Stomach smooth muscle (tissue), 2 donors: ENCODE data around the gene SDF4.

ENCODE experiments used
- H3K27ac ChIP-seq: one replicate; pipeline ENCODE4 v1.7.0; 2013; ENCODE audit warnings: mild to moderate bottlenecking, low read length, inconsistent platforms
- H3K27me3 ChIP-seq, 2 donors: one replicate each; pipeline ENCODE4 v1.7.0; 2013; ENCODE audit warnings: low read length in 2 of 2; ENCODE audit not compliant: insufficient read depth in 2 of 2, control insufficient read depth in 1 of 2
- H3K36me3 ChIP-seq, 2 donors: one replicate each; pipeline ENCODE4 v1.7.0; 2013; ENCODE audit warnings: low read length in 2 of 2; ENCODE audit not compliant: control insufficient read depth in 2 of 2, insufficient read depth in 2 of 2
- H3K4me1 ChIP-seq: one replicate; pipeline ENCODE4 v1.7.0; 2013; ENCODE audit warnings: low read length; ENCODE audit not compliant: control insufficient read depth, insufficient read depth
- H3K4me3 ChIP-seq, 2 donors: one replicate each; pipeline ENCODE4 v1.7.0; 2013; ENCODE audit warnings: low read length in 2 of 2
- H3K9ac ChIP-seq, 2 donors: one replicate each; pipeline ENCODE4 v1.7.0; 2013; ENCODE audit warnings: low read length in 2 of 2, mild to moderate bottlenecking in 1 of 2
- H3K9me3 ChIP-seq, 2 donors: one replicate each; pipeline ENCODE4 v1.7.0; 2013; ENCODE audit warnings: low read length in 2 of 2; ENCODE audit not compliant: control insufficient read depth in 2 of 2
- donor health status: healthy.
- donor health status: Pancreatic carcinoma.

SDF4 gene

GRCh38 chr1:1226566-1227362 lies 5.0 kb downstream of the SDF4 start:
- H3K4me1 ChIP-seq, result peaks cover 27% of the 10 kb centered on the region
- no peaks in the 10 kb centered on the region for H3K27me3 ChIP-seq
- H3K9ac ChIP-seq, result no peak overlapping the region
- no peak overlapping the region for H3K27ac ChIP-seq
- H3K4me3 ChIP-seq, result no peak overlapping the region
- peaks cover 17 to 29% of the 10 kb centered on the region in 2 donors for H3K36me3 ChIP-seq
- H3K9me3 ChIP-seq, result no peaks in the 10 kb centered on the region

DNA sequence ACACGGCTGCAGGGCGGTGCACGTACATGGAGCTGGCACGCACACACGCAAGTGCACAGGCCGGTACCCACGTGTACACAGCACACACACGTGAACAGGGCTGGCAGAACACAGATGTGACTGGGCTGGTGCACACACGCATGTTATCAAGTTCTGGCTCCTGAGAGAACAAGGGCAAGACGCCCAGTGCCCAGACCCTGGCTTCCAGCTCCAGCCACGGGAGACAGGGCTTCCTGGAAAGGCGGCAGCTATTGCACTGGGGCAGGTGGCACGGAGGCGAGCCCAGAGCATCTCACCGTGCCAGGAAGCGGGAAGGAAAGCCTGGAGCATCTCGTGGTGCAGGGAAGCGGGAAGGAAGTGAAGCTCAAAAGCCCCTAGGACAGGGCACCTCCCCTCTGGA lies 5.9 kb downstream of the SDF4 start:
- peaks cover 19 to 29% of the 10 kb centered on the region in 2 donors for H3K36me3 ChIP-seq
- no peaks in the 10 kb centered on the region for H3K9me3 ChIP-seq
- peaks cover 20% of the 10 kb centered on the region for H3K4me1 ChIP-seq
- H3K27me3 ChIP-seq, result no peaks in the 10 kb centered on the region
- H3K4me3 ChIP-seq, result no peak overlapping the region
- H3K27ac ChIP-seq, result no peak overlapping the region
- H3K9ac ChIP-seq, result no peak overlapping the region

- H3K9ac ChIP-seq, result no peak overlapping the region
These were observed 6.5 kb downstream of the SDF4 start for GRCh38 chr1:1225238-1225845.

DNA sequence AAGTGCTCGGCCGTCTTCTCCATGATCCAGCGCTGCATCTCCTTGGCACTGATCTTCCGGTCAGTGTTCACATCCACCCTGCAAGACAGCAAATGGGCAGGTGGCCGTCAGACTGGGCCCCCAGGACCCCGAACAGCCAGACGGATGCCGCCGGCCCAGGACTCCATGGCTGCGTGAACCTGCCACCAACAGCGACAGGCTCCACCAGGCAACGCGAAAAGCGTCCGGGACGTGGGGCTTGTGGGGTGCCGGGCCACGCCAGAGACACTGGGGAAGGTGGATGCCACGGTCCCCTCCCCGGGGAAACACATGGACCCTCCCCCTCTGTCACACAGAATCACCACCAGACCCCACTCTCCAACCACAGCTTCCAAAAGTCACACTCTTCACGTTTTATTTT lies 7.9 kb downstream of the SDF4 start:
- peaks cover 25 to 31% of the 10 kb centered on the region in 2 donors for H3K36me3 ChIP-seq
- H3K9me3 ChIP-seq, result no peaks in the 10 kb centered on the region
- no peak overlapping the region for H3K9ac ChIP-seq
- peaks cover 3% of the 10 kb centered on the region for H3K4me1 ChIP-seq
- H3K27ac ChIP-seq, result no peak overlapping the region
- no peak overlapping the region for H3K4me3 ChIP-seq
- no peaks in the 10 kb centered on the region for H3K27me3 ChIP-seq

More at GRCh38 chr1:1225238-1225845, 6.5 kb downstream of the SDF4 start:
- peaks cover 14% of the 10 kb centered on the region for H3K4me1 ChIP-seq
- H3K4me3 ChIP-seq, result no peak overlapping the region
- peaks cover 25 to 29% of the 10 kb centered on the region in 2 donors for H3K36me3 ChIP-seq
- no peak overlapping the region for H3K27ac ChIP-seq
- H3K9me3 ChIP-seq, result no peaks in the 10 kb centered on the region
- H3K27me3 ChIP-seq, result no peaks in the 10 kb centered on the region

DNA sequence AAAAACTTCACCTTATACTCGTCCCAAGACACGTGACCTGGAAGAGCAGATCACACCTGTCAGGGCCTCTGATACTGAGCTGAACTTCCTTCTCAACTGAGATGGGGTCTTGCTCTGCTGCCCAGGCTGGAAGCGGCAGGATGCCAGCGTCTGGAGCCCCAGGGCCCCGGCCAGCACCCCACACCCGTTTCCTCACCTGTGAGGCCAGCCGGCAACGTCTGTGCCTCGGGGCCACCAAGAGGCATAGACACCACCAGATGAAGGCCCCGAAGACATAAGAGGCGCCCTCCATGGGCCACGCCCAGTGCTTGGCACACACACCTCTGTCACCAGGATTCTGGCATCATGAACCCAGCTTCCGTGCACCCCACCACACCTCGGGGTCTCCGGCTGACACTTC lies 8.5 kb downstream of the SDF4 start:
- no peak overlapping the region for H3K9ac ChIP-seq
- no peaks in the 10 kb centered on the region for H3K9me3 ChIP-seq
- H3K27ac ChIP-seq, result no peak overlapping the region
- peaks cover under 1% of the 10 kb centered on the region for H3K4me1 ChIP-seq
- H3K36me3 ChIP-seq, result peaks cover 24 to 31% of the 10 kb centered on the region in 2 donors
- no peak overlapping the region for H3K4me3 ChIP-seq
- no peaks in the 10 kb centered on the region for H3K27me3 ChIP-seq

DNA sequence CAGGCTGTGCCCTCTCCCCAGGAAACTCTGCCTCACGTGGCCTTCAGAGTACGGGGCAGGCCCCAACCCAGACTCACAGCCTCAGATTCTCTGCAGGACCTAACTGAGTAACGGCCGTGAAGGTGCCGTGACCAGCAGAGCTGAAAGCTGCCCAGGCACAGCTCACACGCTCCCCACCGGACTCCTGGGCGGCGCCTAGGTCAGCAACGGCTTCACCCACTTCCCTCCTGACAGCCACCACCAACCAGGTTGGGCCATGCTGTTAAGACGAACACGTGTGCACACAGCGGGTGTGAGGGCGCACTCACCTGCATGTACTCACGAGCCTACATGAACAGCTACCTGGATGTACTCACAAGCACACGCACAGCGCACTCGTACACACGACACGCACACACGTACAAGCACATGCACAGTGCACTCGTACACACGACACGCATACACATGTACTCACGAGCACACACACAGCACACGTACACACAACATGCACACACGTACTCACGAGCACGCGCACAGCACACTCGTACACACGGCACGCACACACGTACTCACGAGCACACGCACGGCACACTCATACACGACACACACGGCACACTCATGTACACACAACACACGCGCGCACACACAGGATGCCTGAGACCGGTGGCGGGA lies 9.1 kb downstream of the SDF4 start:
- Histone ChIP-seq H3K27me3 (no peaks in the 10 kb centered on the region), H3K9ac (no peak overlapping the region), H3K4me1 (no peaks in the 10 kb centered on the region), H3K9me3 (no peaks in the 10 kb centered on the region), H3K36me3 (peaks cover 21 to 31% of the 10 kb centered on the region in 2 donors), H3K4me3 (no peak overlapping the region), H3K27ac (no peak overlapping the region)

- peaks cover 21 to 30% of the 10 kb centered on the region in 2 donors for H3K36me3 ChIP-seq
These were observed 9.8 kb downstream of the SDF4 start for GRCh38 chr1:1221887-1222574.

DNA sequence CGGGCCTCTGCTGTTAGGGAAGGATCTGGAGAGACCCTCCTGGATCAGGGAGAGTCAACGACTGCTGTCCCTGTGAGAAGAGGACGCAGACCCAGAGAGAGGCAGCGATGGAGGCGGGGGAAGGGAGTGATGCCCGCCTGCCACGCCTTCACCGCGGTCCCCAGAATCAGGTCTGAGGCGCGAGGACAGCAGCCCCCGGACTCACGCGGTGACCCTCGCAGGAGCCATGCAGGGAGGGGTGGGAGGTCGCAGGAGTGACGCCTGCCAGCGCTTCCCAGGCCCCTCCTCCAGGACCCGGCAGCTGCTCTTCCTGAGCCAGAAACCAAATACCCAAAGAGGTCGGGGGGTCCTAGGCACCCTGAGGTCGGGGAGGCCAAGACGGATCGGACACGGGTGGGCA lies 11.6 kb downstream of the SDF4 start:
- Histone ChIP-seq H3K9me3 (no peaks in the 10 kb centered on the region), H3K4me1 (peaks cover 4% of the 10 kb centered on the region), H3K4me3 (no peak overlapping the region), H3K27me3 (no peaks in the 10 kb centered on the region), H3K9ac (no peak overlapping the region), H3K27ac (no peak overlapping the region), H3K36me3 (peaks cover 17 to 32% of the 10 kb centered on the region in 2 donors)

More at GRCh38 chr1:1221887-1222574, 9.8 kb downstream of the SDF4 start:
- H3K27me3 ChIP-seq, result no peaks in the 10 kb centered on the region
- H3K4me1 ChIP-seq, result no peaks in the 10 kb centered on the region
- H3K4me3 ChIP-seq, result no peak overlapping the region
- no peak overlapping the region for H3K27ac ChIP-seq
- H3K9me3 ChIP-seq, result no peaks in the 10 kb centered on the region
- H3K9ac ChIP-seq, result no peak overlapping the region

- Histone ChIP-seq H3K9me3 (no peaks in the 10 kb centered on the region), H3K9ac (no peak overlapping the region), H3K36me3 (peaks cover 17 to 26% of the 10 kb centered on the region in 2 donors), H3K4me3 (no peak overlapping the region), H3K4me1 (peaks cover 6% of the 10 kb centered on the region), H3K27me3 (no peaks in the 10 kb centered on the region), H3K27ac (no peak overlapping the region)
These were observed 12.5 kb downstream of the SDF4 start for GRCh38 chr1:1219341-1219740.

DNA sequence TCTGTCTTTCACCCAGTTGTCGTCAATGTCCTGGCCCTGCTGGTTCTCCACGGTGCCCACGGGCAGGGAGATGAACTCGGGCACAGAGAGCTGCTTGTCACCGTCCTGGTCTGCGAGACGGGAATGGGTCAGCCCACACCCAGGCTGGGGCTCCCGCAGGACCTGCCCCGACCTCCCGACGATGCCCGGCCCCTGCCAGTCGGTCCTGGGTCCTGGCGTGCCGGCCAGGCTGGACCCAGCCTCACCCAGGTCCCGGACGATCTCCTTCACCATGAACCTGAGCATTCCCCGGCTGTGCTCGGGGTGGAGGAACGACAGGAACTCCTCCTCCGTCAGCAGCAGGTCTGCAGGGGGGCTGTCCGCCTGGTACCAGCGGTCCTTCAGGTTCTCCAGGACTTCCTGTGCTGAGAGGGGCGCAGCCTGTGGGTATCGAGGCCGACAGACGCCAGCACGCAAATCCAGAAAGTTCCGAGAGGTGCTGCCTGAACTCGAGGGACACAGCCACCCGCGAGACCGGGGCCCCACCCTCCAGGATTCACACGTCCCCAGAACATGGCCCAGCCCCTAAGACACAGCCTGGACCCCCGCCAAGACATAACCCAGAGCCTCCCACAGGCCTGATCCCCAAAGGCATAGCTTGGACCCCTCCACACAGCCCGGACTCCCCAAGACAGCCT lies 13.1 kb downstream of the SDF4 start:
- H3K4me3 ChIP-seq, result no peak overlapping the region
- no peaks in the 10 kb centered on the region for H3K27me3 ChIP-seq
- H3K36me3 ChIP-seq, result peaks cover 17 to 26% of the 10 kb centered on the region in 2 donors
- H3K9ac ChIP-seq, result no peak overlapping the region
- H3K9me3 ChIP-seq, result no peaks in the 10 kb centered on the region
- H3K4me1 ChIP-seq, result peaks cover 6% of the 10 kb centered on the region
- no peak overlapping the region for H3K27ac ChIP-seq
